Peyer's patch (tissue), 4 donors: ENCODE results near the gene CALCOCO1.

ENCODE experiments used
- POLR2A ChIP-seq, 2 donors: fragments of 450-650 bp; IDR thresholded peaks; one replicate each; pipeline ENCODE4 v1.5.1; 2017; ENCODE audit warnings: antibody characterized with exemption in 2 of 2, mild to moderate bottlenecking in 2 of 2, moderate library complexity in 2 of 2
- TF ChIP-seq, protein P1 (sequence below), 6 experiments: fragments of 450-650 bp in 4 of 6; fragments of 200-600 bp in 2 of 6; sonication (generic) in 1 of 6; IDR thresholded peaks; one replicate each; pipeline ENCODE4 v1.5.1; 2017 to 2019; ENCODE audit warnings: antibody characterized with exemption in 6 of 6, mild to moderate bottlenecking in 3 of 6, moderate library complexity in 1 of 6

DNA sequence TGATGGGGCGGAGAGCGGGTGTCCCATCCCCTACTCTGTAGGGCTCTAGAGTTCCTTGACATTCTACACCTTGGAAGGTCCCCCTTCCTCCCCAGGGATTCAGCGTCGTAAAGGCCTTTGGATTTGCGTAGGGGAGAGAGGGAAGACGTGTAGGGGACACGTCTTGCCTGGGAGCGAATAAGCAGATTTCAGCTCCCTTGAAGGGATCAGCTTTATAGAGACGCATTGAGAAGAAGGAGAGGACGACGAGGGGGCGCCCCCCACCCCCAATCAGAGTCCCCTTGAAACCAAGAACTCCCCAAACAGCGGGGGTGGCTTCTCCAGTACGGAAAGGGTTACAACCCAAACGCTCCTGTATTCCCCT lies 324 bp downstream of the CALCOCO1 start:
- no peak for TF ChIP-seq POLR2A (IDR thresholded peaks at IDR 0.05)
- TF ChIP-seq, protein P1, sequence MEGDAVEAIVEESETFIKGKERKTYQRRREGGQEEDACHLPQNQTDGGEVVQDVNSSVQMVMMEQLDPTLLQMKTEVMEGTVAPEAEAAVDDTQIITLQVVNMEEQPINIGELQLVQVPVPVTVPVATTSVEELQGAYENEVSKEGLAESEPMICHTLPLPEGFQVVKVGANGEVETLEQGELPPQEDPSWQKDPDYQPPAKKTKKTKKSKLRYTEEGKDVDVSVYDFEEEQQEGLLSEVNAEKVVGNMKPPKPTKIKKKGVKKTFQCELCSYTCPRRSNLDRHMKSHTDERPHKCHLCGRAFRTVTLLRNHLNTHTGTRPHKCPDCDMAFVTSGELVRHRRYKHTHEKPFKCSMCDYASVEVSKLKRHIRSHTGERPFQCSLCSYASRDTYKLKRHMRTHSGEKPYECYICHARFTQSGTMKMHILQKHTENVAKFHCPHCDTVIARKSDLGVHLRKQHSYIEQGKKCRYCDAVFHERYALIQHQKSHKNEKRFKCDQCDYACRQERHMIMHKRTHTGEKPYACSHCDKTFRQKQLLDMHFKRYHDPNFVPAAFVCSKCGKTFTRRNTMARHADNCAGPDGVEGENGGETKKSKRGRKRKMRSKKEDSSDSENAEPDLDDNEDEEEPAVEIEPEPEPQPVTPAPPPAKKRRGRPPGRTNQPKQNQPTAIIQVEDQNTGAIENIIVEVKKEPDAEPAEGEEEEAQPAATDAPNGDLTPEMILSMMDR (IDR thresholded peaks at IDR 0.05) = no peak
